Thyroid gland (tissue), 4 donors: ENCODE results near the gene MS4A18. TPM values are rescaled to one million over a fixed set of nuclear protein-coding genes. Genes with fewer than 3 reads are reported as not detected.
A peak's percentile ranks its signal among the peaks of the same experiment; 100 is the strongest.

Experiments
- DNase-seq, 2 donors: peaks; one replicate each; pipeline ENCODE4 v3.0.0-alpha.2; 2019
- H3K27ac ChIP-seq, 3 donors: fragments of 200-600 bp; sonication (generic); 1 replicate in 2 of 3; 2 replicates in 1 of 3; pipeline ENCODE4 v1.5.1; 2016 to 2019; ENCODE audit warnings: mild to moderate bottlenecking in 1 of 3, moderate library complexity in 1 of 3
- H3K27me3 ChIP-seq: fragments of 200-600 bp; sonication (generic); one replicate; pipeline ENCODE4 v1.5.1; 2019
- H3K36me3 ChIP-seq, 2 donors: fragments of 200-600 bp; sonication (generic); one replicate each; pipeline ENCODE4 v1.5.1; 2016 to 2019
- H3K4me1 ChIP-seq, 2 donors: fragments of 200-600 bp; sonication (generic); one replicate each; pipeline ENCODE4 v1.5.1; 2017 to 2019
- H3K4me3 ChIP-seq, 3 donors: fragments of 200-600 bp; sonication (generic); replicated peaks in 1 of 3; 1 replicate in 2 of 3; 2 replicates in 1 of 3; pipeline ENCODE4 v1.5.1; 2016; ENCODE audit warnings: mild to moderate bottlenecking in 1 of 3
- H3K9me3 ChIP-seq: fragments of 200-600 bp; sonication (generic); one replicate; pipeline ENCODE4 v1.5.1; 2017
- CTCF ChIP-seq, 6 experiments: fragments of 200-600 bp in 3 of 6; fragments of 450-650 bp in 3 of 6; sonication (generic) in 3 of 6; IDR thresholded peaks; one replicate each; pipeline ENCODE4 v1.5.1; 2016 to 2019; ENCODE audit warnings: antibody characterized with exemption in 6 of 6, mild to moderate bottlenecking in 2 of 6, inconsistent platforms in 1 of 6, moderate library complexity in 1 of 6
- POLR2A ChIP-seq, 2 donors: fragments of 450-650 bp; IDR thresholded peaks; one replicate each; pipeline ENCODE4 v1.6.1; 2017; ENCODE audit warnings: antibody characterized with exemption in 2 of 2, mild to moderate bottlenecking in 2 of 2, moderate library complexity in 1 of 2
- WGBS, 2 donors: methylation state at CpG; one replicate each; pipeline ENCODE4 v1.1.5; 2017; 5-methylcytosine and 5-hydroxymethylcytosine counted together
- intact Hi-C: fragments of 100-400 bp; cut with DNase I; formaldehyde crosslinking; loops from one replicate; pipeline ENCODE4 v1.15.1; 2023
- total RNA-seq, 4 donors: library from RNA; depleted of rRNA; stranded (reverse); fragments of >200 nt; gene quantifications; one replicate each; pipeline ENCODE4 v1.2.3, GENCODE V29; 2016

MS4A18 gene
- total RNA-seq, 4 donors from 2014 or later: not detected

- no peaks in the 10 kb centered on the region for H3K36me3 ChIP-seq
- H3K4me1 ChIP-seq: no peaks in the 10 kb centered on the region
- H3K27me3 ChIP-seq: no peaks in the 10 kb centered on the region
- no peak overlapping the region for H3K27ac ChIP-seq
- DNase-seq: no peak
- TF ChIP-seq POLR2A (IDR thresholded peaks at IDR 0.05) (no peak), CTCF (IDR thresholded peaks at IDR 0.05) (no peak)
- H3K4me3 ChIP-seq: no peak overlapping the region
- 82 to 94% methylated on average over 4 of the region's 4 CpGs for WGBS, 2 donors
- intact Hi-C loops: no loop called here
- no peaks in the 10 kb centered on the region for H3K9me3 ChIP-seq
Observed at GRCh38 chr11:60761436-60762190, 37.1 kb downstream of the MS4A18 start.

- intact Hi-C loops: no loop called here
Observed at GRCh38 chr11:60762851-60763691, 38.6 kb downstream of the MS4A18 start.

GRCh38 chr11:60763692-60764369 is 39.3 kb downstream of the MS4A18 start:
- Histone ChIP-seq H3K27ac (no peak overlapping the region), H3K36me3 (no peaks in the 10 kb centered on the region), H3K4me3 (no peak overlapping the region), H3K4me1 (no peaks in the 10 kb centered on the region), H3K27me3 (no peaks in the 10 kb centered on the region), H3K9me3 (no peaks in the 10 kb centered on the region)
- intact Hi-C loops: no loop called here
- TF ChIP-seq POLR2A (IDR thresholded peaks at IDR 0.05): no peak
- no peak for TF ChIP-seq CTCF (IDR thresholded peaks at IDR 0.05)
- DNase-seq: no peak
- WGBS, 2 donors: 88 to 89% methylated on average over 10 to 11 of the region's 11 CpGs

More at GRCh38 chr11:60762851-60763691, 38.6 kb downstream of the MS4A18 start:
- Histone ChIP-seq H3K36me3 (no peaks in the 10 kb centered on the region), H3K27ac (no peak overlapping the region), H3K27me3 (no peaks in the 10 kb centered on the region), H3K4me1 (no peaks in the 10 kb centered on the region), H3K9me3 (no peaks in the 10 kb centered on the region), H3K4me3 (no peak overlapping the region)
- 55 to 62% methylated on average over 11 of the region's 11 CpGs for WGBS, 2 donors
- no peak for DNase-seq
- TF ChIP-seq CTCF (IDR thresholded peaks at IDR 0.05): peak in 1 of 6 experiments; percentile 31
- TF ChIP-seq POLR2A (IDR thresholded peaks at IDR 0.05): no peak

- 15 to 32% methylated on average over 1 of the region's 1 CpG for WGBS, 2 donors
- Histone ChIP-seq H3K27ac (no peak overlapping the region), H3K4me1 (no peaks in the 10 kb centered on the region), H3K4me3 (no peak overlapping the region), H3K36me3 (no peaks in the 10 kb centered on the region), H3K9me3 (no peaks in the 10 kb centered on the region), H3K27me3 (no peaks in the 10 kb centered on the region)
- TF ChIP-seq POLR2A (IDR thresholded peaks at IDR 0.05) (no peak), CTCF (IDR thresholded peaks at IDR 0.05) (no peak)
- DNase-seq: no peak
- intact Hi-C loops: no loop called here
Observed at GRCh38 chr11:60764879-60765278, 40.4 kb downstream of the MS4A18 start.
